HEK293 (cell line): Measurements from ENCODE around the gene GIPC2.

Source experiments
- MYNN ChIP-seq: fragments of 450-650 bp; formaldehyde crosslinking; IDR thresholded peaks from 2 replicates; pipeline ENCODE4 v1.5.1; 2016; ENCODE audit warnings: missing biosample characterization, missing genetic modification characterization, borderline replicate concordance
- TSHZ1 ChIP-seq: fragments of 450-650 bp; formaldehyde crosslinking; IDR thresholded peaks from 2 replicates; pipeline ENCODE4 v1.5.1; 2016; ENCODE audit warnings: missing biosample characterization, missing genetic modification characterization, borderline replicate concordance
- ZBTB7A ChIP-seq: fragments of 450-650 bp; formaldehyde crosslinking; IDR thresholded peaks from 2 replicates; pipeline ENCODE4 v1.5.1; 2016; ENCODE audit warnings: low read depth, missing biosample characterization, missing genetic modification characterization
- ZNF274 ChIP-seq, 2 experiments: fragments of 200-500 bp in 1 of 2; fragments of 450-650 bp in 1 of 2; sonication (Bioruptor generic) in 1 of 2; formaldehyde crosslinking in 1 of 2; IDR thresholded peaks; 2 replicates each; pipeline versions ENCODE4 v1.5.1 to v1.6.1; 2014 to 2016; ENCODE audit warnings: borderline replicate concordance in 1 of 2, inconsistent platforms in 1 of 2, low read length in 1 of 2, missing biosample characterization in 1 of 2, missing genetic modification characterization in 1 of 2
- ZNF292 ChIP-seq: fragments of 450-650 bp; formaldehyde crosslinking; IDR thresholded peaks from 2 replicates; pipeline ENCODE4 v1.5.1; 2016; ENCODE audit warnings: low read depth, missing biosample characterization, missing genetic modification characterization, borderline replicate concordance
- ZNF350 ChIP-seq: fragments of 450-650 bp; formaldehyde crosslinking; IDR thresholded peaks from 2 replicates; pipeline ENCODE4 v1.5.0; 2017; ENCODE audit warnings: missing biosample characterization, mild to moderate bottlenecking, missing genetic modification characterization
- ZNF501 ChIP-seq: fragments of 450-650 bp; formaldehyde crosslinking; IDR thresholded peaks from 2 replicates; pipeline ENCODE4 v1.5.1; 2016; ENCODE audit warnings: missing biosample characterization, missing genetic modification characterization

DNA sequence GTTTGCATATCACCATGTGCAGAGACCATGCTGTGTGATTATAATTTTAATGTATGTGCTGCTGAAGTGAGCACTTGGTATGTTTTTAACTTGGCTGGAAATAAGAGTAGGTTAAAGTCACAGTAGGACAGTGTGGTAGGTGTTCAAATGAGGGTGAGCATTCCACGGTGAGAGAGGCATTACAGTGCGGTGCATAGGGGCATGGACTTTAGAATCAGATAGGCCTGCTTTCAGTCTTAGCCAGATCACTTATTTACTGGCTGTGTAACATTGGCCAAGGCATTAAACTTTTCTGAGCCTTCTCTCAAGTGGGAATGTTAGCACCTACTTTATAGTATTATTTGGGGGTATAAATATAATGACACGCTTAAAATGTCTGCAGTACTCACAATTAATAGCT, 43.2 kb downstream of the GIPC2 start:
- TF ChIP-seq MYNN (tag by site-specific recombination): no peak
- no peak for TF ChIP-seq TSHZ1 (tag by site-specific recombination)
- no peak for TF ChIP-seq ZNF501 (tag by site-specific recombination)
- no peak for TF ChIP-seq ZNF292 (tag by site-specific recombination)
- TF ChIP-seq ZNF274 (IDR thresholded peaks at IDR 0.05; ENCODE audit: low read length): no peak
- no peak for TF ChIP-seq ZNF274 (tag by site-specific recombination; IDR thresholded peaks at IDR 0.05; ENCODE audit: borderline replicate concordance)
- TF ChIP-seq ZNF350 (tag by site-specific recombination): no peak
- TF ChIP-seq ZBTB7A (tag by site-specific recombination): no peak
